Uterus (tissue), 2 donors: ENCODE measurements around the gene RNF113B.

Experiments
- CTCF ChIP-seq, 4 experiments: fragments of 200-600 bp in 2 of 4; fragments of 450-650 bp in 2 of 4; sonication (generic) in 2 of 4; IDR thresholded peaks; one replicate each; pipeline ENCODE4 v1.5.1; 2016 to 2019; ENCODE audit warnings: antibody characterized with exemption in 4 of 4, mild to moderate bottlenecking in 2 of 4, moderate library complexity in 1 of 4
- POLR2A ChIP-seq, 2 donors: fragments of 450-650 bp; IDR thresholded peaks; one replicate each; pipeline ENCODE4 v1.6.1; 2016; ENCODE audit warnings: antibody characterized with exemption in 2 of 2, mild to moderate bottlenecking in 1 of 2, moderate library complexity in 1 of 2

- TF ChIP-seq CTCF (IDR thresholded peaks at IDR 0.05) (no peak), POLR2A (IDR thresholded peaks at IDR 0.05) (no peak)
Observed at GRCh38 chr13:98181111-98181815, 4.2 kb upstream of the RNF113B start.
